CD4-positive, alpha-beta T cell treated with Interleukin-6 at 100 ng/mL for 8 hours (primary cell): ENCODE data around the gene MEGF11.

Source experiments
- DNase-seq: peaks from one replicate; pipeline ENCODE4 v3.0.0-alpha.2; 2020; ENCODE audit warnings: mixed read lengths, low spot score

The MEGF11 gene

GRCh38 chr15:66092053-66093016, 161.2 kb downstream of the MEGF11 start:
- no peak for DNase-seq

DNA sequence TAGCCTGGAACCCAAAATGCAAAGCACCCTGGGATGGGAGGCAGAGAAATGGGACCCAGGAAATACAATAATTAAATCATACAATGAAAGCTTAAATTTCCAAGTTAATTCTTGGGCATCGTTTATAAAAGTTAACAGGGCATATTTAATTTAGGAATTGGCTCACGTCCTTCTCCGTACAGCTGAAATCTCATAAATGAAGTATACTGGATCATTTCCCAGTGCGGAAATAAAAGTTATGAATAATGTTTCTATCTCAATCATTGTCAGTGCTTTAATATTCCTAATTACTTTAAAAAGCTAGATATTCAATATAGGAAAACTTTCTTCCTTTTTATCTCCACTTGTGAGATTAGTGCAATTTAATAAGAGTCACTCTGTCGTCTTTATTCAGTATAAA, 164.0 kb downstream of the MEGF11 start:
- DNase-seq, result no peak

- DNase-seq, result no peak
Measured at GRCh38 chr15:66089049-66089448, 164.5 kb downstream of the MEGF11 start.

DNA sequence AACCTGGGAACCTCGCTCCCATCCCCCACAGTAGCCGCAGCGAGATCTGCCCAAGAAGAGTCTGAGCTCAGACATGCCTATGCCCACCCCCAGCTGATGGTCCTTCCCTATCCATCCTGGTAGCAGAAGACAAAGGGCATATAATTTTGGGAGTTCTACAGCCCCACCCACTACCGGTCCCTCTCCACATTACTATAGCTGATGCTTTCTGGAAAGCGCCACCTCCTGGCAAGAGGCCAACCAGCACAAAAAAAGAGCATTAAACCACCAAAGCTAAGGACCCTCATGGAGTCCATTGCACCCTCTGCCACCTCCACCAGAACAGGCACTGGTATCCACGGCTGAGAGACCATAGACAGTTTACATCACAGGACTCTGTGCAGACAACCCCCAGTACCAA, 168.4 kb downstream of the MEGF11 start:
- DNase-seq, result no peak

DNA sequence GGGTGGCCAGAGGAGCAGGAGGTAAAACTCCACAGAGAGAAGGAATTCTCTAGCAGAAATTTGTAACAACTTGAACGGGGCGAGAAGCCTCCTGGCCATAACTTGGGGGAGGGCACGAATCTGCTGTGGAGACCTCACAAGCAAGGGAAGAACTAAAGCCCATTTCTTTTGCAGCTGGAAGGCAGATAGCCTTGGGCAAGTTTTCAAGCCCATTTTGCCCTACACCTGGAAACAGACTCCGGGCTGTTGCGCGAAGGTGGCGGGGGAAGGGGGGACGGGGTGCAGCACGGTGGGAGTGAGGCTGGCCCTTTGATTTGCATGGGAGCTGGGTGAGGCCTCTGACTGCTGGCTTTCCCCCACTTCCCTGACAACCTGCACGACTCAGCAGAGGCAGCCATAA, 168.8 kb downstream of the MEGF11 start:
- no peak for DNase-seq

- DNase-seq, result no peak
Measured at GRCh38 chr15:66080717-66081398, 172.7 kb downstream of the MEGF11 start.

DNA sequence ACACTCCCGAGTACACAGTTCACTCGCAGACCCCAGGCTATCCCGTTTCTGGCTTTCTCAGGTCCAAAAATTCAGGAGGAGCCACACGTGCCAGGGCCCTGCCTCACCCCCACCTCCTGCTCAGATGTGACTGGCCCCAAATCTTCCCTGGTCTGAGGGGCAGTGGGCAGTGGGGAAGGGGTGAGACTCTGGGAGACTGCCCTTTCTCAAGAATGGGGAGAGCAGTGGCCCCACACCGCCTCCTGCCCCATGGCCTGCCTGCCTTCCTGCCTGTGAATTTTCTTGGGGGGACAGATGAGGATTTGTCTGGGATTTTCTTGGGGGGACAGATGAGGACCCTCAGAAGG, 174.6 kb downstream of the MEGF11 start:
- DNase-seq, result no peak

GRCh38 chr15:66078196-66078928, 175.2 kb downstream of the MEGF11 start:
- DNase-seq, result no peak

- no peak for DNase-seq
Measured at GRCh38 chr15:66077320-66077663, 176.3 kb downstream of the MEGF11 start.

- no peak for DNase-seq
Measured at GRCh38 chr15:66076591-66077319, 176.8 kb downstream of the MEGF11 start.

- DNase-seq, result no peak
Measured at GRCh38 chr15:66075947-66076346, 177.6 kb downstream of the MEGF11 start.

DNA sequence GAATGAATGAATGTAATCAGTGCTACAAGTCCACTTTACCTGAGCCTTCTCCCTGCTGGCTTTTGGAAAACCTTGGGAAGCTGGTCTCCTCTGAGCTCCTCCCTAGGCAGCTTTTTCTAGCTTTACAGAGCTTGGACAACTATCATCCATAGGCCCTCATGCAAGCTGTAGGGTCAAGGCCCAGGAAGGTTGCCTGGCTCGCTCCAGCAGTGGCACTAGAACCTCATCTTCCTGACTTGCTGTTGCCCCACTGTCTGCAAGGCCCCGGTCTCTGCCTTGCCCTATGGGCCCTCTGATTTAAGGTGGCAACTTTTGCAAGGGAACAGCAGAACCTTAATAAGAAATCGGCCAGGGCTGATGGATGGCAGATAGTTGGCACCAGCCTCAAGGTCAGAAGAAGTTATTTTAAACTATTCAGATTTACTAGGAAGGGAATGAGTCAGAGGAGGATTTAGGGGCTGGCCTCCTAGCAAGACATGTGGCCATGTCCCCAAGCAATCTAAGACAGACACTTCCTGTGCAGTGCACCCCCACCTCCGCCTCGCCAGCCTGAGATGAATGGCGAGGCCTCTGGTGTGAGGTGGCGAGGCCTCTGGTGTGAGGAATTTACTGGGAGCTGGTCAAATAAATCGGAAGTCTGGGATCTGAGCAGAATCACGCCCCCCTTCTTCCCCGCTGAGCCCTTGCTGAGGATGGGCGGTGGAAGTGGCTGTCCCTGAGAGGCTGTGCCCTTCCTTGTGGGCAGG, 180.8 kb downstream of the MEGF11 start:
- DNase-seq, result no peak

DNA sequence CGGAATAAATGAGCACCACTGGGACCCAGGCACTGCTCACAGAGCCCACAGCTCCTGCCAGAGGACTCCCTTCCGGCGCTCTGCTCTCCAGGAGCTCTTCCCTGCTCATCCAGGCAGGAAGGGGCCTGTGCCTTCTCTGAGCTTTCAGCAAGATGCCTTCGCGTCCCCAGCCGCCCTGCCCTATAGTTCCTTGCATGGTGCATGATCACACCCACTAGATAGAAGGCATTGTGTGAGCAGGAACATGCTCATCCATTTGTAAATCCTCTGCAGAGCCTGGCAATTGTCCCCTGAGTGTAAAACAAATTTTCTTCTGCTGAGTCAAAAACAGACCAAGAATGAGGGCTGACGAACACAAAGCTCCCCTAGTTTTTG, 181.6 kb downstream of the MEGF11 start:
- no peak for DNase-seq

DNA sequence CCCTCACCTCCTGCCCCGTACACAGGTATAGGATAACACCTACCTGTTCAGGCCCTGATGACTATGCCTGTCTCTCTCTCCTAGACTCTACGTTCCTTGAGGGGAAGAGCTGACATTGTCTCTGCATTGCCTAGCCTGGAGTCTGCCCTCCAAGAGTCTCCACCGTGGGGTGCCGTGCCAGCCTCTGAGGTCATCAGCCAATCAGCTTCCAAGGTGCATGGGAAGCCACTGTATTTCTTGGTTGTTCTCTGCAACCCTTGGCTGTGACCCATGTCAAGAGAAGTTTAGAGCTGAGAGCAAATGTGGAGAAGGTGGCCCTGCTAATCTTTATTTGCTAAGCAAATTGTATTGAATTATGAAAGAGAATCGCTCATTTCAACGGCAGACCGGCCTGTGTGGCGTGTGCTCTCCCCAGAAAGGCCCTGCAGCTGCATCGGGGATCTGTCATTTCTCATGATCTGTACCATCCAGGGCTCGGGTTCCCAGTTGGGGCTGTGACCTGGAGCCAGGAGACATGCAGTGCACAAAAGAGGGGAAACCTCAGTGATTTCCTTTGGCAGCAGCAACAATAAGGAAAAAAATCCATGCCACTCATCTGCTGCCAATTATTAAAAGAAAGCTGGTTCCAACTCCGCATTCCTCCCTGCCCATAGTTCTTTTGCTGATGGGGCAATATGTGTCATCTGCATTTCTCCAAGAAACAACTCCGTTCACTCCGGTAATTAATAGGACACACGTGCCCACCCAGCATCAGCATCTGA, 182.2 kb downstream of the MEGF11 start:
- no peak for DNase-seq

DNA sequence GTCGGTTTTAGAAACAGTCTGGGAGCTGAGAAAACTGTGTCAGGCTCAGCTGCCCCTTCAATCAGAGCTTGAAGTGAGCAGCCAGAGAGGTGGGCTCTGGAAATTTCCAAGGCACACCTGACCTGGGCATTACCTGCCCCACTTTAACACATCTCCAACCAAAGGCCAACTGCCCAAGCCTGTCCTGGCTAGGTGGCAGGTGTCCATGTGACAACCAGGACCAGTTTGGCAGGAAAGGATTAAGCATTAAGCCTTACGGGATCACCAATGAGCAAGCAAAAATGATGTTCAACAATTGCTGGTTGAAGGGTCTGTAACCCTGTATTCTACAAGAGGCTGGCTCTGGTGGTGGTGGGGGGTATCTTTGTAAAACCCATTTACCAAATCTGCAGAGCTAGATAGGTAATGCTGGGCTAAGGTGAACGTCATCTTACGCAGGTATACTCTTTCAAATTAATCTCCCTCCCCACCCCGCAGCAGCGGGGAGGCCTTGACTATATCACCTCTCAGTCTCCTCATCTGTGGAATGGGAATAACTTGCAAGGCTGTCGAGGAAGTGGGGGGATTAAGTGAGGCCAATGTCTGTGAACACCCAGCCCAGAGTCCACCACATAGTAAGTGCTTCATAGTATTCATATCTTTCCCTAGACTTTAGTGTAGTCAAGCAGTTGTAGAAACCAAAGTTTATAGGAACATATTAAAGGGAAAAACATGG, 183.2 kb downstream of the MEGF11 start:
- no peak for DNase-seq

DNA sequence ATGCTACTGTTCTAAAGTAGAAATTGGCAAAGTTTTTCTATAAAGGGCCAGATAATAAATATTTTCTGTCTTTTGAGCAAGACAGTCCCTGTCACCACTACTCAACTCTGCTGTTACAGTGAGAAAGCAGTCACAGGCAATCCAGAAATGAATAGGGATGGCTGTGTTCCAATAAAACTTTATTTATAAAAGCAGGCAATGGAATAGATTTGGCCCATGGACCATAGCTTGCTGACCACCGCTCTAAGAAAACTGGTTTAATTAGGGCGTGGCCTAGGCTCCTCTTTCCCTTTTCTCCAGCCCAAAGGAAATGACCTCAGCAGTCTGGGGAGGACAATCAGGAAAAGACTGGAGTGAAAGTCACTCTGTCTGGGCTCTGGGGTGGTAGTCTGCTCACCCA, 183.8 kb downstream of the MEGF11 start:
- no peak for DNase-seq

GRCh38 chr15:66068801-66069200, 184.7 kb downstream of the MEGF11 start:
- no peak for DNase-seq

DNA sequence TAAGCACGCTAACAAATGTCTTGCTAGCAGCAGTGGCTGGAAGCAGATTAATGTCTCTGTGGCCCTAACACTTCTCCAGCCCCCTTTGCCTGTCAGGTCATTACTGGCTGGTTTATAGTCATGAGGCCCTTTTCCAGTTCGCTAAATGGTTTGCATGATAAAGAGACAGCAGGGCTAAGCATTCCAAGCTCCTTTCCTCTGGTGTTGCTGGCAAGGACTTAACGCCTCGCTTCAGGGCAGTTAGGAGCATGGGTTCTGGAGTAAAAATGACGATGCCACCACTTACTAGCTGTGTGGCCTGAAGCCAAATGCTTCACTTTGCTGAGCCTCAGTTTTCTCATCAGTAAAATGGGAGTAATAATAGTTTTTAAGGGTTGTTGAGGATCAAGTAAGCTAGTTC, 185.9 kb downstream of the MEGF11 start:
- DNase-seq, result no peak

GRCh38 chr15:66066481-66066880, 187.1 kb downstream of the MEGF11 start:
- DNase-seq, result no peak

- DNase-seq, result no peak
Measured at GRCh38 chr15:66066005-66066404, 187.5 kb downstream of the MEGF11 start.
